ENCODE results near the gene LACTB.

GRCh38 chr15:63093486-63094205, 28.0 kb upstream of the LACTB start:
- TF ChIP-seq ZNF598 (CRISPR knock-in tag; IDR thresholded peaks at IDR 0.05; ENCODE audit: borderline replicate concordance) (no peak; the same call in 1 of the 2 replicates), ZFX (CRISPR knock-in tag; IDR thresholded peaks at IDR 0.05; ENCODE audit: low read depth) (no peak), CENPX (CRISPR knock-in tag; IDR thresholded peaks at IDR 0.05) (no peak)

Measured in HepG2 (cell line).